A673 (cell line): ENCODE results near the gene FBXW8. TPM values are rescaled to one million over a fixed set of nuclear protein-coding genes. Genes with fewer than 3 reads are reported as not detected.

Experiments
- BruUV-seq: library from RNA; stranded (reverse); fragments of 400-500 nt; replicated peaks from 2 replicates; lab custom pipeline; 2021; lab: Mats Ljungman, UMichigan
- CTCF ChIA-PET: fragments of 300-600 bp; sonication (Branson Sonifier 250); formaldehyde crosslinking; loops from one replicate; lab custom pipeline; 2022; ENCODE audit warnings: antibody characterized with exemption; lab: Charles Lee
- POLR2A ChIA-PET: fragments of 300-600 bp; sonication (Branson Sonifier 250); formaldehyde crosslinking; loops from one replicate; lab custom pipeline; 2022; ENCODE audit warnings: antibody characterized with exemption; ENCODE audit not compliant: low non-redundant PET; lab: Charles Lee
- DNase-seq: peaks from one replicate; pipeline ENCODE4 v3.0.0-alpha.2; 2015; ENCODE audit warnings: low spot score
- H3K27ac ChIP-seq: fragments of 200-600 bp; sonication (generic); 2 replicates; pipeline ENCODE4 v1.5.1; 2016; ENCODE audit warnings: mixed run types, low read depth, mild to moderate bottlenecking, mixed read lengths, antibody characterized with exemption, low read length; ENCODE audit not compliant: poor library complexity, severe bottlenecking
- H3K27me3 ChIP-seq: fragments of 200-600 bp; sonication (generic); replicated peaks from 2 replicates; pipeline ENCODE4 v1.6.1; 2017; ENCODE audit warnings: mixed run types, low read depth, mild to moderate bottlenecking, mixed read lengths, antibody characterized with exemption, low read length; ENCODE audit not compliant: insufficient read depth, poor library complexity
- H3K36me3 ChIP-seq: fragments of 200-600 bp; sonication (generic); 2 replicates; pipeline ENCODE4 v1.6.1; 2016; ENCODE audit warnings: mixed run types, mild to moderate bottlenecking, mixed read lengths, antibody characterized with exemption, low read length; ENCODE audit not compliant: insufficient read depth, poor library complexity, severe bottlenecking
- H3K4me1 ChIP-seq: fragments of 200-600 bp; sonication (generic); 2 replicates; pipeline ENCODE4 v1.6.1; 2017; ENCODE audit warnings: mixed run types, mild to moderate bottlenecking, mixed read lengths, antibody characterized with exemption, low read length; ENCODE audit not compliant: insufficient read depth, poor library complexity, severe bottlenecking
- H3K4me3 ChIP-seq: fragments of 200-600 bp; sonication (generic); 2 replicates; pipeline ENCODE4 v1.5.1; 2016; ENCODE audit warnings: low read depth, mixed run types, mild to moderate bottlenecking, mixed read lengths, low read length; ENCODE audit not compliant: poor library complexity, severe bottlenecking
- H3K9me3 ChIP-seq: fragments of 200-600 bp; sonication (generic); 2 replicates; pipeline ENCODE4 v1.6.1; 2016; ENCODE audit warnings: mixed run types, low read depth, mild to moderate bottlenecking, mixed read lengths, antibody characterized with exemption, low read length; ENCODE audit not compliant: poor library complexity, severe bottlenecking
- EZH2 ChIP-seq: fragments of 200-600 bp; sonication (generic); IDR thresholded peaks from 2 replicates; pipeline ENCODE4 v1.6.1; 2017; ENCODE audit warnings: borderline replicate concordance, low read depth, mild to moderate bottlenecking, mixed read lengths, antibody characterized with exemption, low read length; ENCODE audit not compliant: poor library complexity, severe bottlenecking
- intact Hi-C: fragments of 100-400 bp; cut with micrococcal nuclease; formaldehyde crosslinking; loops from one replicate; pipeline ENCODE4 v1.10.0; 2022; ENCODE audit not compliant: unreplicated experiment
- total RNA-seq: library from RNA; stranded (reverse); gene quantifications from 2 replicates; pipeline ENCODE4 v1.2.3, GENCODE V29; 2021
- TF ChIP-seq, protein P1 (sequence below): fragments of 300-800, 200-600 bp; sonication (generic); conservative IDR thresholded peaks from 2 replicates; pipeline ENCODE4 v1.5.1; 2017; ENCODE audit warnings: low read depth, mild to moderate bottlenecking, antibody characterized with exemption, low read length, moderate library complexity, mixed read lengths

The FBXW8 gene
- total RNA-seq, 1 experiment from 2014 or later = 14.8 TPM

DNA sequence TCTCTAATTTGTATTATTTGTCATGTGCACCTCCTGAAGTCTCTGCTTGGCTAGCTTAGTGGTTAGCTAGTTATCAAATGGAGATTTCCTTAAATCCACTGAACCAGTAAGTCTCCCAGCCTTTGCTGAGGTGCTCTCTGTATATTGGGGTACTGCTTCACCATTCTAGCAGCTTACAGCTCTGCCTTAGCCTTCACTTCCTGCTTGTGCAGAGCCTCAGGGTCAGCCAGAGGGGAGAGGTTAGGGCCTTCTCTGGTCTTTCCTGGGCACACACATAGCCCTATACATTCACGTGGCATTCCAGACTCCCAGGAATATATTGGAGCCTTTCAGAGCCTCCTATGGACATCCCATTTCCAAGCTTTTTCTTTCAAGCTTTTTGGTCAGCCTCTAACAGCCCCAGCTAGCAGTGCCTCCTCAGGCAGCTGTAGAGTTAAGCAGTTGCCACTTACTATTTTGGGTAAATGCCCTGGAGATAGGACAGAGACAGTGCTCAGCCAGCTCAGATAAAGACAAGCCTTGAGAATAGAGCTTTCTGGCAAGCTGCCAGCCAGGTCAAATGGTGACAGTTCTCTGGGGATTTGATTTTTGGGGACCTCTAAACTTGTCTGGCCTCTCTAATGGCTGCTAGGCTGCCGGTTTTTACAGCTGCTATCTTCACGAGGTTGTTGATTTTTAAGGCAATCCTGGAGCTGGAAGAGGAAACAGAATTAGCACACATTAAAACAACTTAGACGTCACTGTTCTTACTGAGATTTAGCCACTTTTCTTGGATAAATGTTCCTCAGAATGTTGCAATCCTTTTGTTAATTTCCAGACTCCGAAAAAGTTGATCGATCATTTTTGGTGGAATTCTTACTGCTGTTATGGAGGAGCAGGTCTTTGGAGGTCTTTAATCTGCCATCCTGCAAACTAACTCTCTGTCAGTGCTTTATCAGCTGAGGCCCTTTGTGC, 32.9 kb downstream of the FBXW8 start:
- DNase-seq = no peak
- ChIA-PET CTCF (no interaction called here), POLR2A (no interaction called here)
- TF ChIP-seq EZH2 = no peak
- TF ChIP-seq, protein P1, sequence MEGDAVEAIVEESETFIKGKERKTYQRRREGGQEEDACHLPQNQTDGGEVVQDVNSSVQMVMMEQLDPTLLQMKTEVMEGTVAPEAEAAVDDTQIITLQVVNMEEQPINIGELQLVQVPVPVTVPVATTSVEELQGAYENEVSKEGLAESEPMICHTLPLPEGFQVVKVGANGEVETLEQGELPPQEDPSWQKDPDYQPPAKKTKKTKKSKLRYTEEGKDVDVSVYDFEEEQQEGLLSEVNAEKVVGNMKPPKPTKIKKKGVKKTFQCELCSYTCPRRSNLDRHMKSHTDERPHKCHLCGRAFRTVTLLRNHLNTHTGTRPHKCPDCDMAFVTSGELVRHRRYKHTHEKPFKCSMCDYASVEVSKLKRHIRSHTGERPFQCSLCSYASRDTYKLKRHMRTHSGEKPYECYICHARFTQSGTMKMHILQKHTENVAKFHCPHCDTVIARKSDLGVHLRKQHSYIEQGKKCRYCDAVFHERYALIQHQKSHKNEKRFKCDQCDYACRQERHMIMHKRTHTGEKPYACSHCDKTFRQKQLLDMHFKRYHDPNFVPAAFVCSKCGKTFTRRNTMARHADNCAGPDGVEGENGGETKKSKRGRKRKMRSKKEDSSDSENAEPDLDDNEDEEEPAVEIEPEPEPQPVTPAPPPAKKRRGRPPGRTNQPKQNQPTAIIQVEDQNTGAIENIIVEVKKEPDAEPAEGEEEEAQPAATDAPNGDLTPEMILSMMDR = no peak
- no peak overlapping the region for H3K27ac ChIP-seq
- H3K4me1 ChIP-seq = no peaks in the 10 kb centered on the region
- H3K27me3 ChIP-seq = no peaks in the 10 kb centered on the region
- peaks cover 14% of the 10 kb centered on the region for H3K9me3 ChIP-seq
- BruUV-seq = no TSS peak
- intact Hi-C loops = no loop called here
- H3K4me3 ChIP-seq = no peak overlapping the region
- peaks cover 19% of the 10 kb centered on the region for H3K36me3 ChIP-seq

DNA sequence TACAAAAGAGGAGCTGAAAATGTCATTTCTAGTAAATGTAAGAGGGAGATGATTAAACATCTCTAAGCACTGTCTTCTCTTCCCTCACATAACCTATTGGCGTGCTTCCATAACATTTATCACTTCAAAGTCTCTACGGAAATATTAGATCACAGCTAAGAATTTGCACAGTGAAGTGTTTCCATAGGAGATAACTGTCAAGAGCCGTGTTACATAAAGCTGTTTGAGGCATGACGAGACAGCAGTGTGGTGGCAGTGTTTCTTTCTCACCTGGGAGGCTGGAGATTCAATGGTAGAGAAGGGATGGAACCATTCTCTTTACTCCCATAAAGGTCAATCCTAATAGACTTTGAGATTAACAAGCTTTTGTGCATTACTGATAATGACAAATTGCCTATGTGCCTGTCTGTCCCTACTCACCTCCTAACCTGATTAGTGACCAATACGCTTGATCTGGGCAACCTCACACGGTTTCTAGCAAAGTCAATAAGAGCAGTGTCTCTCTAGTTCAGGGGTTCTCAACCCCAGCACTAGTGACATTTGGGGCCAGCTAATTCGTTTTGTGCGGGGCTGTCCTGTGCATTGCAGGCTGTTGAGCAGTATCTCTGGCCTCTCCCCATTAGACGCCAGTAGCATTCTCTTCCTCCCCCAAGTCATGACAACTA, 35.3 kb downstream of the FBXW8 start:
- Histone ChIP-seq H3K9me3 (peaks cover 14% of the 10 kb centered on the region), H3K27me3 (no peaks in the 10 kb centered on the region), H3K4me3 (no peak overlapping the region), H3K4me1 (no peaks in the 10 kb centered on the region), H3K27ac (no peak overlapping the region), H3K36me3 (peaks cover 27% of the 10 kb centered on the region)
- ChIA-PET POLR2A (no interaction called here), CTCF (no interaction called here)
- intact Hi-C loops = no loop called here
- DNase-seq = no peak
- no TSS peak for BruUV-seq
- TF ChIP-seq, protein P1 = no peak
- no peak for TF ChIP-seq EZH2

DNA sequence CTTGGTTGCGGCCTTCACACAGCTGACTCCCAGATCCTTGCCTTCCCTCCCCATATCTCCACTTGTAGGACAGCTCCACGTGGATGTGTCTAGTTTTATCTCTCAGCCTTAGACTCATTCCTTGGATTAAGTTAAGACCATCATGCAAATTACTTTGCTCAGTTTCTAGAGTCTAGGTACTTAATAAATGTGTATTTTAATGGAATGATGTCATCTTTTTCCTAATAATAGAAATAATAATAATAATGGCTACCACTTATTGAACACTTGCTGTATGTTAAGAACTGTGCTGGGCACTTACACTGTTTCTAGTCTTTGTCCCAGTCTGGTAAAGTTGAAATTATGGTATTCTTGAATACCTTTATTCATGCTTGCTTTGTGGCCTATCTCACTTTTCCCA, 37.5 kb downstream of the FBXW8 start:
- intact Hi-C loops = no loop called here
- H3K9me3 ChIP-seq = peaks cover 4% of the 10 kb centered on the region
- ChIA-PET CTCF (no interaction called here), POLR2A (no interaction called here)
- peaks cover 23% of the 10 kb centered on the region for H3K36me3 ChIP-seq
- no peaks in the 10 kb centered on the region for H3K4me1 ChIP-seq
- no TSS peak for BruUV-seq
- H3K27ac ChIP-seq = no peak overlapping the region
- H3K27me3 ChIP-seq = no peaks in the 10 kb centered on the region
- TF ChIP-seq EZH2 = no peak
- TF ChIP-seq, protein P1 = no peak
- H3K4me3 ChIP-seq = no peak overlapping the region
- DNase-seq = no peak
